ENCODE measurements around the gene EIPR1.

DNA sequence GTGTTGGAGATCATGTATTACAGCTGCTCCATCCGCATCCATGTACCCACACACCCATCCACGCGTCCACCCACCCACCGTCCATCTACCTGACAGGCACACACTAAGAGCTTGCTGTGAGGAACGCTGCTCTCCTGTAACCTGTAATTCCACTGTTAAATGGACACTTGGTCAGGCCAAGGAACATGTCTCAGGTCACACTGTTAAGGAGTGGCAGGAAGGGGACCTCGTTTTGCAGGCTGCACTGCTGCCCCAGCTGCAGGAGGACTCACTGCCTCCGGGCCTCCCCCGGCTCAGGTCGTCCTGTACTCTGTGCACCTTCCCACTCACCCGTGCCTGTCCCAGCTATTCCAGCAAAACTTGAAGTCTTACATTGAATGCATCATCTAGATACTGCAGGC, 170.5 kb downstream of the EIPR1 start:
- TF ChIP-seq SUZ12 (IDR thresholded peaks at IDR 0.05; ENCODE audit: extremely low read depth, insufficient read depth, insufficient read length) (no peak), ZNF274 (IDR thresholded peaks at IDR 0.05; ENCODE audit: low read depth, low read length) (no peak), YY1 (IDR thresholded peaks at IDR 0.05; ENCODE audit: insufficient read depth, insufficient read length) (no peak)
